Neural cell (in vitro differentiated cells): ENCODE data around the gene MRC2. TPM values are rescaled to one million over a fixed set of nuclear protein-coding genes. Genes with fewer than 3 reads are reported as not detected.

ENCODE experiments used
- H2AFZ ChIP-seq: fragments of 200-600, 300-800 bp; sonication (generic), shearing (Covaris generic); 2 replicates; pipeline ENCODE4 v1.6.0; 2014; ENCODE audit warnings: low read depth, mild to moderate bottlenecking, antibody characterized with exemption, low read length, moderate library complexity
- H3F3A ChIP-seq: fragments of 200-600 bp; shearing (Covaris generic); 2 replicates; pipeline ENCODE4 v1.6.1; 2016; ENCODE audit warnings: mild to moderate bottlenecking, moderate library complexity, mixed read lengths, antibody characterized with exemption, low read length; ENCODE audit not compliant: insufficient read depth, poor library complexity, severe bottlenecking
- H3K27ac ChIP-seq: fragments of 200-600, 300-800 bp; sonication (generic), shearing (Covaris generic); 2 replicates; pipeline ENCODE4 v1.5.1; 2014; ENCODE audit warnings: mild to moderate bottlenecking, low read length, moderate library complexity
- H3K27me3 ChIP-seq: fragments of 300-800, 200-600 bp; sonication (generic), shearing (Covaris generic); 2 replicates; pipeline ENCODE4 v1.6.0; 2014; ENCODE audit warnings: mild to moderate bottlenecking, low read depth, low read length, moderate library complexity; ENCODE audit not compliant: insufficient read depth
- H3K36me3 ChIP-seq: fragments of 300-800, 200-600 bp; sonication (generic), shearing (Covaris generic); 2 replicates; pipeline ENCODE4 v1.5.1; 2014; ENCODE audit warnings: mild to moderate bottlenecking, antibody characterized with exemption, low read length, moderate library complexity; ENCODE audit not compliant: insufficient read depth
- H3K4me2 ChIP-seq: fragments of 300-800, 200-600 bp; sonication (generic), shearing (Covaris generic); 2 replicates; pipeline ENCODE4 v1.6.0; 2014; ENCODE audit warnings: mild to moderate bottlenecking, low read length
- H3K4me3 ChIP-seq: fragments of 300-800, 200-600 bp; sonication (generic), shearing (Covaris generic); 2 replicates; pipeline ENCODE4 v1.5.1; 2014; ENCODE audit warnings: mild to moderate bottlenecking, low read length, moderate library complexity
- H3K79me2 ChIP-seq: fragments of 200-600 bp; shearing (Covaris generic); replicated peaks from 2 replicates; pipeline ENCODE4 v1.6.0; 2014; ENCODE audit warnings: mild to moderate bottlenecking, low read length, moderate library complexity; ENCODE audit not compliant: insufficient read depth
- H3K9ac ChIP-seq: fragments of 300-800, 200-600 bp; sonication (generic), shearing (Covaris generic); 2 replicates; pipeline ENCODE4 v1.6.1; 2016; ENCODE audit warnings: mild to moderate bottlenecking, low read length, mixed read lengths
- H3K9me2 ChIP-seq: fragments of 200-600 bp; shearing (Covaris generic); 2 replicates; pipeline ENCODE4 v1.6.1; 2016; ENCODE audit warnings: mild to moderate bottlenecking, low read length, mixed read lengths; ENCODE audit not compliant: insufficient read depth
- H3K9me3 ChIP-seq: fragments of 200-600, 300-800 bp; sonication (generic), shearing (Covaris generic); 2 replicates; pipeline ENCODE4 v1.6.1; 2016; ENCODE audit warnings: mild to moderate bottlenecking, mixed run types, low read length, moderate library complexity, mixed read lengths
- H4K20me1 ChIP-seq: fragments of 200-600 bp; shearing (Covaris generic); 2 replicates; pipeline ENCODE4 v1.6.1; 2016; ENCODE audit warnings: mild to moderate bottlenecking, mixed run types; ENCODE audit not compliant: insufficient read depth
- CTCF ChIP-seq: fragments of 450-650 bp; IDR thresholded peaks from 2 replicates; pipeline ENCODE4 v1.5.1; 2014; ENCODE audit warnings: antibody characterized with exemption, mild to moderate bottlenecking, moderate library complexity; ENCODE audit not compliant: poor library complexity, severe bottlenecking
- EP300 ChIP-seq: fragments of 450-650 bp; conservative IDR thresholded peaks from 2 replicates; pipeline ENCODE4 v1.6.1; 2014; ENCODE audit warnings: antibody characterized with exemption, mild to moderate bottlenecking, moderate library complexity; ENCODE audit not compliant: poor library complexity, severe bottlenecking
- MXI1 ChIP-seq: fragments of 450-650 bp; conservative IDR thresholded peaks from 2 replicates; pipeline ENCODE4 v1.6.1; 2014; ENCODE audit warnings: antibody characterized with exemption, mild to moderate bottlenecking; ENCODE audit not compliant: poor library complexity, severe bottlenecking
- POLR2AphosphoS5 ChIP-seq: IDR thresholded peaks from 2 replicates; pipeline ENCODE4 v1.6.1; 2012
- RAD21 ChIP-seq: fragments of 450-650 bp; conservative IDR thresholded peaks from 2 replicates; pipeline ENCODE4 v1.6.1; 2014; ENCODE audit warnings: antibody characterized with exemption, mild to moderate bottlenecking, moderate library complexity
- REST ChIP-seq: IDR thresholded peaks from 2 replicates; pipeline ENCODE4 v1.6.1; 2012; ENCODE audit warnings: borderline replicate concordance
- TAF1 ChIP-seq: IDR thresholded peaks from 2 replicates; pipeline ENCODE4 v1.6.1; 2012; ENCODE audit warnings: low read depth
- polyA plus RNA-seq: library from polyadenylated mRNA; depleted of rRNA; stranded (reverse); fragments of >200 nt; gene quantifications from 2 replicates; pipeline ENCODE4 v1.2.3, GENCODE V29; 2014

The MRC2 gene
- polyA plus RNA-seq, 1 donor from 2014 or later, result 0.36 TPM

DNA sequence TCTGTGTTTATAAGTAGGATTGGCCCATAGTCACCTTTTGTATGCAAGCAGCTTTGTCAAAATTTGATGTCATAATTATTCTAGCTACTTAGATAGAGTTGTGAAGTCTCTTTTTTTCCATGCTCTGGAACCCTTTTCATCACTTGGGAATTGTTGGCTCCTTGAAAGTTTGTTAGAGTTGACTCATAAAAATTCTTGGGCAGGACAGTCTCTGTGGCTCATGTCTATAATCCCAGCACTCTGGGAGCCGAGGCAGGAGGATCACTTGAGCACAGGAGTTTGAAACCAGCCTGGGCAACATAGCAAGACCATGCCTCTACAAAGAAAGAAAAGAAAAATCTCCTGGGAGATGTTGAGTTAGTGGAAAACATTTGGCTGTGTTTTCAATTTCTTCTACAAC is 45.7 kb upstream of the MRC2 start:
- no peak overlapping the region for H3K27ac ChIP-seq
- no peaks in the 10 kb centered on the region for H3K9me2 ChIP-seq
- no peak overlapping the region for H3K4me2 ChIP-seq
- H3K36me3 ChIP-seq, result no peaks in the 10 kb centered on the region
- H3K9ac ChIP-seq, result no peak overlapping the region
- no peak overlapping the region for H2AFZ ChIP-seq
- no peaks in the 10 kb centered on the region for H3K27me3 ChIP-seq
- no peak overlapping the region for H3K4me3 ChIP-seq
- no peaks in the 10 kb centered on the region for H4K20me1 ChIP-seq
- H3F3A ChIP-seq, result no peaks in the 10 kb centered on the region
- no peaks in the 10 kb centered on the region for H3K9me3 ChIP-seq
- no peak for TF ChIP-seq EP300
- TF ChIP-seq RAD21, result no peak
- no peak for TF ChIP-seq MXI1
- TF ChIP-seq TAF1, result no peak
- TF ChIP-seq POLR2AphosphoS5, result no peak
- TF ChIP-seq REST, result no peak
- no peak for TF ChIP-seq CTCF
- no peaks in the 10 kb centered on the region for H3K79me2 ChIP-seq

GRCh38 chr17:62587554-62587953 is 39.9 kb upstream of the MRC2 start:
- no peaks in the 10 kb centered on the region for H3K79me2 ChIP-seq
- H3K4me2 ChIP-seq, result no peak overlapping the region
- no peak overlapping the region for H3K27ac ChIP-seq
- no peaks in the 10 kb centered on the region for H4K20me1 ChIP-seq
- no peak overlapping the region for H2AFZ ChIP-seq
- H3K9me2 ChIP-seq, result no peaks in the 10 kb centered on the region
- H3K27me3 ChIP-seq, result no peaks in the 10 kb centered on the region
- no peaks in the 10 kb centered on the region for H3K9me3 ChIP-seq
- peaks cover 4% of the 10 kb centered on the region for H3K36me3 ChIP-seq
- H3F3A ChIP-seq, result no peaks in the 10 kb centered on the region
- H3K4me3 ChIP-seq, result no peak overlapping the region
- H3K9ac ChIP-seq, result no peak overlapping the region
- TF ChIP-seq REST (no peak), MXI1 (no peak)
